Astrocyte of the spinal cord (primary cell): Measurements from ENCODE around the gene TMCC3.
"Not testable (repeated sequence)": the region's sequence is repeated elsewhere in the genome, so short reads cannot be mapped to it uniquely, and the experiment has no call there.

Experiments used
- DNase-seq: peaks from one replicate; pipeline ENCODE4 v3.0.0; 2011; ENCODE audit warnings: low read depth, low spot score
- H3K4me3 ChIP-seq: 2 replicates; pipeline ENCODE4 v1.5.1; 2011; ENCODE audit warnings: low read depth, mild to moderate bottlenecking, low read length, moderate library complexity
- in situ Hi-C: cut with HindIII; loops from 2 replicates; pipeline ENCODE4 v1.10.0; 2017; ENCODE audit warnings: low sequenced_read_pairs
- TF ChIP-seq, protein P1 (sequence below): IDR thresholded peaks from 2 replicates; pipeline ENCODE4 v1.5.1; 2012; ENCODE audit warnings: low read depth, mild to moderate bottlenecking, low read length, inconsistent platforms

The TMCC3 gene

GRCh38 chr12:94609917-94610443 lies 40.4 kb downstream of the TMCC3 start:
- H3K4me3 ChIP-seq: no peak overlapping the region
- no peak for DNase-seq
- in situ Hi-C loops: no loop called here
- TF ChIP-seq, protein P1, sequence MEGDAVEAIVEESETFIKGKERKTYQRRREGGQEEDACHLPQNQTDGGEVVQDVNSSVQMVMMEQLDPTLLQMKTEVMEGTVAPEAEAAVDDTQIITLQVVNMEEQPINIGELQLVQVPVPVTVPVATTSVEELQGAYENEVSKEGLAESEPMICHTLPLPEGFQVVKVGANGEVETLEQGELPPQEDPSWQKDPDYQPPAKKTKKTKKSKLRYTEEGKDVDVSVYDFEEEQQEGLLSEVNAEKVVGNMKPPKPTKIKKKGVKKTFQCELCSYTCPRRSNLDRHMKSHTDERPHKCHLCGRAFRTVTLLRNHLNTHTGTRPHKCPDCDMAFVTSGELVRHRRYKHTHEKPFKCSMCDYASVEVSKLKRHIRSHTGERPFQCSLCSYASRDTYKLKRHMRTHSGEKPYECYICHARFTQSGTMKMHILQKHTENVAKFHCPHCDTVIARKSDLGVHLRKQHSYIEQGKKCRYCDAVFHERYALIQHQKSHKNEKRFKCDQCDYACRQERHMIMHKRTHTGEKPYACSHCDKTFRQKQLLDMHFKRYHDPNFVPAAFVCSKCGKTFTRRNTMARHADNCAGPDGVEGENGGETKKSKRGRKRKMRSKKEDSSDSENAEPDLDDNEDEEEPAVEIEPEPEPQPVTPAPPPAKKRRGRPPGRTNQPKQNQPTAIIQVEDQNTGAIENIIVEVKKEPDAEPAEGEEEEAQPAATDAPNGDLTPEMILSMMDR: no peak

GRCh38 chr12:94606810-94607209 lies 43.5 kb downstream of the TMCC3 start:
- H3K4me3 ChIP-seq, in situ Hi-C loops, DNase-seq: not testable (repeated sequence)

DNA sequence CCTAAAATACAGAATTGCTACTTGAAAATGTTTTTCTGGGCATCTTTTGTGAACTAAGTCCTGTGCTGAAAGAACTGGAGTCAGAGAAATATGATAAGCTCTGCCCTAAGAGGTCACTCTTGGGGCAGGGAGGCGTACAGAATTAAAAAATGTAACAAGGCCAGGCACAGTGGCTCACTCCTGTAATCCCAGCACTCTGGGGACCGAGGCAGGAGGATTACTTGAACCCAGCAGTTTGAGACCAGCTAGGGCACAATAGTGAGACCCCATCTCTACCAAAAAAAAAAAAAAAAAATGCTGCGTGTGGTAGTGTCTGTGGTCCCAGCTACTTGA lies 46.0 kb downstream of the TMCC3 start:
- TF ChIP-seq, protein P1: no peak

DNA sequence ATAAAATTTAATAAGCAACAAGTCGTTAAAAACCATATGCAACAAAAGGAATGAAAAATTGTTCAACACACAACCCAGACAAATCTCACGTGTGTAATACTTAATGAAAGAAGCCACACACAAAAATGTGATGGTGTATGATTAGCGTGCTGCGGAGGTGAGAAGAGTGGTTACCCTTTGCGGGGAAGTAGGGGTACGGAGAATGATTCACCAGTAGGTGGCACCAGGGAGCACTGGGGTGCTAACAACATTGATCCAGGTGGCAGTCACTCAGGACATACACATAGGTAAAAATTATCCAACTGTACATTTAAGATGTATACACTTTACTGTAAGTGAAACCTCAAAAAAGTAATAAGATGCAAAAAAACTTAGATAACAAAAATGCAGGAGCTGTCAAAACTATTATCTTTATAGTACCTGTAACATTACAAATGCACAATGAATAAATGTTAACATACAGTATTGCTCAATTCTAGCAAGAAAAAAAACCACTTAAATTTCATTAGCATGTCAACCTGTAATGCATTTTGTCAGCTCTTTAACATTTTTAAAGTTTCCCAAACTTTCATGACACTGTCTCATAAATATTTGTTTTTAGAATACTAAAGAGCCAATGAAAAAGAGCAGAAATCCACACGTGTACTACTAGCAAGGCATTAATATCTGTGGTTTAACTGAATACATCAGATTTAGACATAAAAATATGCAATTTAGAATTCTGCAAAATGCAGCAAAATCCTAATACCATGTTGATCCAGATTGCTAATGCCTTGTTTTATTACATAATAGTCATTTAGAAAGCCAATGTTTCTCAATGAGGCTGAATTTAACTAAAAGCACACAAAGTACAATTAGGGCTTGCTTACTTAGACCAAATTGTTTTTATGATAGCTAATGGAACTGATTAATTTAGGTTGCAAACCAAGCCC lies 46.7 kb downstream of the TMCC3 start:
- no peak overlapping the region for H3K4me3 ChIP-seq
- TF ChIP-seq, protein P1: peak; percentile 61
- no peak for DNase-seq
- in situ Hi-C loops: no loop called here

More for the DNA sequence above, 46.0 kb downstream of the TMCC3 start:
- in situ Hi-C loops: no loop called here
- DNase-seq: no peak
- no peak overlapping the region for H3K4me3 ChIP-seq

DNA sequence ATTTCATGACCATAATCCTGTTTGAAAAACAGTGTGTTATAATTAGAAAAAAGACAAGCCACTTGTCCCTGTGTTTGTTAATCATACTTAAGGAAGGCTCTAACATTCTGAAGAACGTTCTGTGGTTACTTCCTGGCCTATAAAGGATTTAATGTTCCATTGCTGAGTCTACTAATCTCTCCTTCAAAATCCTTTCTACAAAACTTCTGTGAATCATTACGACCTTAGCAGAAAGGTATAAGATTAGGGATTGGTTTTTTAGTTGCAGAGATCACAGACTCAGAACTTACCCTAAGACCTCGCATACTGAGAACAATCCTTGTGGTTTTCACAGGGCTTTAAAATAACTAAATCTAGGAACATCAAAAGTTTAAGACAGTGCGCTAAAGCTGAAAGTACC lies 48.3 kb downstream of the TMCC3 start:
- TF ChIP-seq, protein P1: no peak
- no peak for DNase-seq
- in situ Hi-C loops: no loop called here
- H3K4me3 ChIP-seq: no peak overlapping the region

DNA sequence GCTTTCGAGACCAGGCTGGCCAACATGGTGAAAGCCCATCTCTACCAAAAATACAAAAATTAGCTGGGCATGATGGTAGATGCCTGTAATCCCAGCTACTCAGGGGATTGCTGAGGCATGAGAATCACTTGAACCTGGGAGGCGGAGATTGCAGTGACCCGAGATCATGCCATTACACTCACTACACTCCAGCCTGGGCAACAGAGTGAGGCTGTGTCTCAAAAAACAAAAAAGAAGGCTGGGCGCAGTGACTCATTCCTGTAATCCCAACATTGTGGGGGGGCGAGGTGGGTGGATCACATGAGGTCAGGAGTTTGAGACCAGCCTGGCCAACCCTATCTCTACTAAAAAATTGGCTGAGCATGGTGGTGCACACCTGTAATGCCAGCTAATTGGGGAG lies 49.0 kb downstream of the TMCC3 start:
- DNase-seq, in situ Hi-C loops, H3K4me3 ChIP-seq: not testable (repeated sequence)

DNA sequence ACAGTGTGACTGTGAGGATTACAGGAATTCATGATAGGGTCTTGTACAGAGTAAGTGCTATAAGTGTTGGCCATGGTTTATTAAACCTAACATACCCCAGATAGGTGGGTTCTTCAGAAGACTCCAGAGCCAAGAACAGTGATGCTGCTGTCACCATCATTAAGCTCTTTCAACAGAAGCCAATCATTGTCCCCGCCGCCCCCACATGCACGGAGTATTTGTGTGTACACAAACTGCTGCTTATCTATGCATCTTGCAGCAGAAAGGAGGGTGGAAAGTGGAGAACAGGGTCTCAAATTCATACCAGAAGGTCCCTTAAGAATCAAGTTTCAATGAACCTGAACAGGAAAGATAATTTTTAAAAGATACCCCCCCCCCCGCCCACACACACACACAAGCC lies 51.2 kb downstream of the TMCC3 start:
- no peak for DNase-seq
- in situ Hi-C loops: no loop called here
- TF ChIP-seq, protein P1: no peak
- no peak overlapping the region for H3K4me3 ChIP-seq
